ENCODE results near the gene ADAM11. TPM values are rescaled to one million over a fixed set of nuclear protein-coding genes. Genes with fewer than 3 reads are reported as not detected.
"Not testable (repeated sequence)": the region's sequence is repeated elsewhere in the genome, so short reads cannot be mapped to it uniquely, and the experiment has no call there.

The ADAM11 gene
- total RNA-seq, 2 donors from 2014 or later = 6.8 to 19.9 TPM

DNA sequence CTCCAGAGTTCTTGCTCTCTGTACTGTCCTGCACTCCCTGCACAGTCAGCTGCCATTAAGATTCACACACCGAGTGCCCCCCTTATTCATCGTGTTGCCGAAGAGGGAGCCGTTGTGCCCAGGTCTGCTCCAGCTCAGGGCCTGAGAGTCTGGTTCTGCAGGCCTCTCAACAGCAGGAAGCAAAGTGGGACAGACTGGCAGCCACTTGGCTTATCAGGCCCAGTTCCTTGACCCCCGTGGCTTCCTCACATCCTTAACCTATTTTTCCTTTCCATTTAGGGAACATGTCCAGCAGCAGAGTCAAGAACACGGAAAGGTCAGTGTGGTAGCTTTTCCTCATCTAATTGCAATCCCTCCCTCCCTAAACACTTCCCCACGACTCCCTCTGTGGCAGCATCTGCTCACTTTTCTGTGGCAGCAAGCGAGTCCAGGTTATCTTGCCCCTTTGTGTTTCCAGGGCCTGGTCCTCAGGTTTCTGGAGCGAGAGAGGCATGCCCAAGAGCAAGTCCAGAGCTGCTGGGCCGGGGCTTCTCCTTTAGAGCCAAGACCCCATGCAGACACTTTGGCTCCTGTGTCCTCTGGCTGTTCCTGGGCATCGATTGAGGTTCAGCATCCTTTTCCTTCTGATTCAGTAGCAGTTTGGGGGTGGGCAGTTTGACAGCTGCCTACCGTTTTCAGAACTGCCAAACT is 22.1 kb upstream of the ADAM11 start:
- no peak for DNase-seq (ENCODE audit: low spot score)
- Histone ChIP-seq H3K27me3 (no peaks in the 10 kb centered on the region), H3K36me3 (no peaks in the 10 kb centered on the region), H3K4me1 (no peaks in the 10 kb centered on the region), H3K9me3 (no peaks in the 10 kb centered on the region), H3K4me3 (no peak overlapping the region), H3K27ac (no peak overlapping the region)
- TF ChIP-seq, protein P1, sequence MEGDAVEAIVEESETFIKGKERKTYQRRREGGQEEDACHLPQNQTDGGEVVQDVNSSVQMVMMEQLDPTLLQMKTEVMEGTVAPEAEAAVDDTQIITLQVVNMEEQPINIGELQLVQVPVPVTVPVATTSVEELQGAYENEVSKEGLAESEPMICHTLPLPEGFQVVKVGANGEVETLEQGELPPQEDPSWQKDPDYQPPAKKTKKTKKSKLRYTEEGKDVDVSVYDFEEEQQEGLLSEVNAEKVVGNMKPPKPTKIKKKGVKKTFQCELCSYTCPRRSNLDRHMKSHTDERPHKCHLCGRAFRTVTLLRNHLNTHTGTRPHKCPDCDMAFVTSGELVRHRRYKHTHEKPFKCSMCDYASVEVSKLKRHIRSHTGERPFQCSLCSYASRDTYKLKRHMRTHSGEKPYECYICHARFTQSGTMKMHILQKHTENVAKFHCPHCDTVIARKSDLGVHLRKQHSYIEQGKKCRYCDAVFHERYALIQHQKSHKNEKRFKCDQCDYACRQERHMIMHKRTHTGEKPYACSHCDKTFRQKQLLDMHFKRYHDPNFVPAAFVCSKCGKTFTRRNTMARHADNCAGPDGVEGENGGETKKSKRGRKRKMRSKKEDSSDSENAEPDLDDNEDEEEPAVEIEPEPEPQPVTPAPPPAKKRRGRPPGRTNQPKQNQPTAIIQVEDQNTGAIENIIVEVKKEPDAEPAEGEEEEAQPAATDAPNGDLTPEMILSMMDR (IDR thresholded peaks at IDR 0.05) = no peak

- no peak for DNase-seq (ENCODE audit: low spot score)
- no peaks in the 10 kb centered on the region for H3K9me3 ChIP-seq
- no peaks in the 10 kb centered on the region for H3K4me1 ChIP-seq
- no peak overlapping the region for H3K27ac ChIP-seq
- TF ChIP-seq, protein P1 (IDR thresholded peaks at IDR 0.05) = no peak
- no peaks in the 10 kb centered on the region for H3K27me3 ChIP-seq
- no peak overlapping the region for H3K4me3 ChIP-seq
- no peaks in the 10 kb centered on the region for H3K36me3 ChIP-seq
Measured at GRCh38 chr17:44738214-44738906, 20.4 kb upstream of the ADAM11 start.

GRCh38 chr17:44741316-44741715 is 17.5 kb upstream of the ADAM11 start:
- Histone ChIP-seq H3K27ac (no peak overlapping the region), H3K27me3 (no peaks in the 10 kb centered on the region), H3K36me3 (no peaks in the 10 kb centered on the region), H3K9me3 (no peaks in the 10 kb centered on the region), H3K4me1 (no peaks in the 10 kb centered on the region), H3K4me3 (no peak overlapping the region)
- DNase-seq (ENCODE audit: low spot score) = no peak
- TF ChIP-seq, protein P1 (IDR thresholded peaks at IDR 0.05) = no peak

GRCh38 chr17:44745301-44745700 is 13.5 kb upstream of the ADAM11 start:
- no peaks in the 10 kb centered on the region for H3K27me3 ChIP-seq
- DNase-seq (ENCODE audit: low spot score) = no peak
- TF ChIP-seq, protein P1 (IDR thresholded peaks at IDR 0.05) = no peak
- no peak overlapping the region for H3K27ac ChIP-seq
- no peak overlapping the region for H3K4me3 ChIP-seq
- no peaks in the 10 kb centered on the region for H3K9me3 ChIP-seq
- H3K36me3 ChIP-seq = no peaks in the 10 kb centered on the region
- H3K4me1 ChIP-seq = peaks cover 0 to 23% of the 10 kb centered on the region in 2 donors

DNA sequence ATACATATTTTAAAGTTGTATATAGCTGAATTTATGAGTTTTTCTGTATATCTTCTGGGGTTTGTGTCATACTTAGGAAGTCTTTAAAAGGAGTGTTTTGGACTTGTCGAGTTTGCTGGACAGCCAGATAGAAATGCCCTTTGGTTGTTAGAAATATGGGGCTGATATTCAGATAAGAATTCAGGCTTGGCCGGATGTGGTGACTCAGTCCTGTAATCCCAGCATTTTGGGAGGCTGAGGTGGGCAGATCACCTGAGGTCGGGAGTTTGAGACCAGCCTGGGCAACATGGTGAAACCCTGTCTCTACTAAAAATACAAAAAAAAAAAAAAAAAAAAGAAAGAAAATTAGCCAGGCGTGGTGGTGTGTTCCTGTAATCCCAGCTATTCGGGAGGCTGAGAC is 13.1 kb upstream of the ADAM11 start:
- H3K9me3 ChIP-seq; H3K27ac ChIP-seq; H3K4me3 ChIP-seq; H3K36me3 ChIP-seq; DNase-seq (ENCODE audit: low spot score); H3K27me3 ChIP-seq: not testable (repeated sequence)
- peaks cover 0 to 28% of the 10 kb centered on the region in 2 donors for H3K4me1 ChIP-seq

DNA sequence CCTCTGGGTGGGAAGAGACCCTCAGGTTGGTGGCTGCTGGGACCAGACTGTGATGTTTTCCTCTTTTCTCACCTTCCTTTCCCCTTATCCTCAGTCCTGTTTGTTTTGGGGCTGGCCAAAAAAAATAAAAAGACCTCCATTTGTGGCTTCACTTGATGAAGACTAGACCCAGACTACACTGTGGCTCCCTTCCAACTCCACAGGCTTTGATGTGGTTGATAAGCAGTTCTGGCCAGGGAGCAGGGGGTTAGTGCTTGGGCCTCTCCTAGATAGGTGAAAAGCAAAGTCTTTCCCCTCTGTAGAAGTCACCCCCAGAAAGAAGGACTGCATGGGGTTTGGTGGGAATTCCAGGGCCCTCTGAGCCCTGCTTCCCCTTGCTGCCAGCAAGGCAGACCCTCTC is 11.2 kb upstream of the ADAM11 start:
- H3K9me3 ChIP-seq = no peaks in the 10 kb centered on the region
- H3K27ac ChIP-seq = no peak overlapping the region
- DNase-seq (ENCODE audit: low spot score) = no peak

More for the DNA sequence above, 11.2 kb upstream of the ADAM11 start:
- TF ChIP-seq, protein P1 (IDR thresholded peaks at IDR 0.05) = no peak
- Histone ChIP-seq H3K36me3 (no peaks in the 10 kb centered on the region), H3K4me3 (no peak overlapping the region), H3K27me3 (no peaks in the 10 kb centered on the region), H3K4me1 (peaks cover 0 to 29% of the 10 kb centered on the region in 2 donors)

Measured in right atrium auricular region (tissue), 2 donors.